HepG2 (cell line): ENCODE data around the gene MAML1. TPM values are rescaled to one million over a fixed set of nuclear protein-coding genes. Genes with fewer than 3 reads are reported as not detected.

Experiments used
- CHD2 ChIP-seq: IDR thresholded peaks from 2 replicates; pipeline ENCODE4 v1.6.1; 2011; ENCODE audit warnings: low read depth, low read length, improper control_type of control experiment
- FOXP1 ChIP-seq, 2 experiments: fragments of 450-650 bp in 1 of 2; IDR thresholded peaks; 2 replicates each; pipeline ENCODE4 v1.6.1; 2017 to 2018; ENCODE audit warnings: antibody characterized with exemption in 1 of 2
- MTF1 ChIP-seq: sonication (generic); formaldehyde crosslinking; IDR thresholded peaks from 2 replicates; pipeline ENCODE4 v1.5.0; 2020; ENCODE audit warnings: missing genetic modification reagents
- PRDM4 ChIP-seq: sonication (generic); formaldehyde crosslinking; IDR thresholded peaks from 2 replicates; pipeline ENCODE4 v1.9.0; 2021; ENCODE audit warnings: missing genetic modification reagents, borderline replicate concordance
- RXRB ChIP-seq: IDR thresholded peaks from 2 replicates; pipeline ENCODE4 v1.6.1; 2016; ENCODE audit warnings: borderline replicate concordance, missing genetic modification reagents, missing compliant biosample characterization
- SAP130 ChIP-seq: IDR thresholded peaks from 2 replicates; pipeline ENCODE4 v1.6.1; 2016; ENCODE audit warnings: low read depth
- ZC3H13 ChIP-seq: sonication (generic); formaldehyde crosslinking; IDR thresholded peaks from 2 replicates; pipeline ENCODE4 v1.8.1; 2023; ENCODE audit warnings: mild to moderate bottlenecking, missing genetic modification reagents, moderate library complexity
- ZFX ChIP-seq: sonication (generic); formaldehyde crosslinking; IDR thresholded peaks from 2 replicates; pipeline ENCODE4 v1.4.0; 2020; ENCODE audit warnings: mild to moderate bottlenecking, low read depth, missing genetic modification reagents, moderate library complexity
- ZNF549 ChIP-seq: sonication (generic); formaldehyde crosslinking; IDR thresholded peaks from 2 replicates; pipeline ENCODE4 v1.5.0; 2020; ENCODE audit warnings: missing genetic modification reagents
- ZNF776 ChIP-seq: sonication (generic); formaldehyde crosslinking; IDR thresholded peaks from 2 replicates; pipeline ENCODE4 v1.4.0; 2020; ENCODE audit warnings: mild to moderate bottlenecking, missing genetic modification reagents
- polyA plus RNA-seq, 8 experiments: library from polyadenylated mRNA; depleted of rRNA in 3 of 8; stranded (reverse) in 7 of 8; unstranded in 1 of 8; fragments of >200 nt; fragmentation: Illumina TruSeq in 4 of 8; extraction: Trizol in 4 of 8; gene quantifications; 2 replicates each; pipeline versions ENCODE4 v1.2.1 to v1.2.3, GENCODE V29; 2011 to 2016; ENCODE audit warnings: low read depth in 4 of 8, missing spikeins in 1 of 8, mixed read lengths in 1 of 8; ENCODE audit not compliant: insufficient read depth in 1 of 8
- total RNA-seq, 5 experiments: library from RNA; depleted of rRNA; stranded (reverse); fragments of >200 nt; fragmentation: Illumina TruSeq; extraction: Trizol; gene quantifications; 2 replicates each; pipeline ENCODE4 v1.2.3, GENCODE V29; 2016; ENCODE audit warnings: low read depth in 1 of 5
- TF ChIP-seq, protein P1 (sequence below): sonication (generic); formaldehyde crosslinking; IDR thresholded peaks from one replicate; pipeline ENCODE4 v1.5.1; 2020; ENCODE audit warnings: mild to moderate bottlenecking, missing genetic modification reagents; ENCODE audit errors: not compliant biosample characterization
- TF ChIP-seq, protein P2 (sequence below): sonication (generic); formaldehyde crosslinking; IDR thresholded peaks from 2 replicates; pipeline ENCODE4 v1.4.0; 2020; ENCODE audit warnings: missing genetic modification reagents
- TF ChIP-seq, protein P3 (sequence below): sonication (generic); formaldehyde crosslinking; IDR thresholded peaks from 2 replicates; pipeline ENCODE4 v1.9.0; 2022; ENCODE audit warnings: low read depth, missing genetic modification reagents

MAML1 gene
- total and polyA plus RNA-seq, 2 of the 13 experiments (the other 11 are each of a cell fraction or from before 2014, with no cell fraction given) = 10.0 to 10.8 TPM

- TF ChIP-seq, protein P1, sequence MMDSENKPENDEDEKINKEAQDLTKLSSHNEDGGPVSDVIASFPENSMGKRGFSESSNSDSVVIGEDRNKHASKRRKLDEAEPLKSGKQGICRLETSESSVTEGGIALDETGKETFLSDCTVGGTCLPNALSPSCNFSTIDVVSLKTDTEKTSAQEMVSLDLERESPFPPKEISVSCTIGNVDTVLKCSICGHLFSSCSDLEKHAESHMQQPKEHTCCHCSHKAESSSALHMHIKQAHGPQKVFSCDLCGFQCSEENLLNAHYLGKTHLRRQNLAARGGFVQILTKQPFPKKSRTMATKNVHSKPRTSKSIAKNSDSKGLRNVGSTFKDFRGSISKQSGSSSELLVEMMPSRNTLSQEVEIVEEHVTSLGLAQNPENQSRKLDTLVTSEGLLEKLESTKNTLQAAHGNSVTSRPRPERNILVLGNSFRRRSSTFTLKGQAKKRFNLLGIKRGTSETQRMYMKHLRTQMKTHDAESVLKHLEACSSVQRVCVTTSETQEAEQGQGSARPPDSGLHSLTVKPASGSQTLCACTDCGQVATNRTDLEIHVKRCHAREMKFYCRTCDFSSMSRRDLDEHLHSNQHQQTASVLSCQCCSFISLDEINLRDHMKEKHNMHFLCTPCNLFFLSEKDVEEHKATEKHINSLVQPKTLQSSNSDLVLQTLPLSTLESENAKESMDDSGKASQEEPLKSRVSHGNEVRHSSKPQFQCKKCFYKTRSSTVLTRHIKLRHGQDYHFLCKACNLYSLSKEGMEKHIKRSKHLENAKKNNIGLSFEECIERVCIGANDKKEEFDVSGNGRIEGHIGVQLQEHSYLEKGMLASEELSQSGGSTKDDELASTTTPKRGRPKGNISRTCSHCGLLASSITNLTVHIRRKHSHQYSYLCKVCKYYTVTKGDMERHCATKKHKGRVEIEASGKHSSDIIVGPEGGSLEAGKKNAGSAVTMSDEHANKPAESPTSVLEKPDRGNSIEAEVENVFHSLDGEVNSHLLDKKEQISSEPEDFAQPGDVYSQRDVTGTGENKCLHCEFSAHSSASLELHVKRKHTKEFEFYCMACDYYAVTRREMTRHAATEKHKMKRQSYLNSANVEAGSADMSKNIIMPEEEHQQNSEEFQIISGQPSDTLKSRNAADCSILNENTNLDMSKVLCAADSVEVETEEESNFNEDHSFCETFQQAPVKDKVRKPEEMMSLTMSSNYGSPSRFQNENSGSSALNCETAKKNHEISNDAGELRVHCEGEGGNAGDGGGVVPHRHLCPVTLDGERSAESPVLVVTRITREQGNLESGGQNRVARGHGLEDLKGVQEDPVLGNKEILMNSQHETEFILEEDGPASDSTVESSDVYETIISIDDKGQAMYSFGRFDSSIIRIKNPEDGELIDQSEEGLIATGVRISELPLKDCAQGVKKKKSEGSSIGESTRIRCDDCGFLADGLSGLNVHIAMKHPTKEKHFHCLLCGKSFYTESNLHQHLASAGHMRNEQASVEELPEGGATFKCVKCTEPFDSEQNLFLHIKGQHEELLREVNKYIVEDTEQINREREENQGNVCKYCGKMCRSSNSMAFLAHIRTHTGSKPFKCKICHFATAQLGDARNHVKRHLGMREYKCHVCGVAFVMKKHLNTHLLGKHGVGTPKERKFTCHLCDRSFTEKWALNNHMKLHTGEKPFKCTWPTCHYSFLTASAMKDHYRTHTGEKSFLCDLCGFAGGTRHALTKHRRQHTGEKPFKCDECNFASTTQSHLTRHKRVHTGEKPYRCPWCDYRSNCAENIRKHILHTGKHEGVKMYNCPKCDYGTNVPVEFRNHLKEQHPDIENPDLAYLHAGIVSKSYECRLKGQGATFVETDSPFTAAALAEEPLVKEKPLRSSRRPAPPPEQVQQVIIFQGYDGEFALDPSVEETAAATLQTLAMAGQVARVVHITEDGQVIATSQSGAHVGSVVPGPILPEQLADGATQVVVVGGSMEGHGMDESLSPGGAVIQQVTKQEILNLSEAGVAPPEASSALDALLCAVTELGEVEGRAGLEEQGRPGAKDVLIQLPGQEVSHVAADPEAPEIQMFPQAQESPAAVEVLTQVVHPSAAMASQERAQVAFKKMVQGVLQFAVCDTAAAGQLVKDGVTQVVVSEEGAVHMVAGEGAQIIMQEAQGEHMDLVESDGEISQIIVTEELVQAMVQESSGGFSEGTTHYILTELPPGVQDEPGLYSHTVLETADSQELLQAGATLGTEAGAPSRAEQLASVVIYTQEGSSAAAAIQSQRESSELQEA (CRISPR knock-in tag) = no peak
- TF ChIP-seq ZC3H13 (0 out of 2 replicates have a peak, but pooled peaks have one; percentile 49), FOXP1 (IDR thresholded peaks at IDR 0.05) (no peak), FOXP1 (CRISPR knock-in tag; IDR thresholded peaks at IDR 0.05) (peak; percentile 35; the same call in 1 of the 2 replicates), CHD2 (no peak), ZFX (CRISPR knock-in tag) (peak; percentile 32; the same call in 1 of the 2 replicates), RXRB (CRISPR knock-in tag) (peak; percentile 18; the same call in 1 of the 2 replicates), SAP130 (CRISPR knock-in tag) (peak; percentile 39), PRDM4 (CRISPR knock-in tag) (no peak), ZNF776 (CRISPR knock-in tag) (peak; percentile 52; the same call in 1 of the 2 replicates), ZNF549 (CRISPR knock-in tag) (no peak), MTF1 (CRISPR knock-in tag) (no peak)
- TF ChIP-seq, protein P2, sequence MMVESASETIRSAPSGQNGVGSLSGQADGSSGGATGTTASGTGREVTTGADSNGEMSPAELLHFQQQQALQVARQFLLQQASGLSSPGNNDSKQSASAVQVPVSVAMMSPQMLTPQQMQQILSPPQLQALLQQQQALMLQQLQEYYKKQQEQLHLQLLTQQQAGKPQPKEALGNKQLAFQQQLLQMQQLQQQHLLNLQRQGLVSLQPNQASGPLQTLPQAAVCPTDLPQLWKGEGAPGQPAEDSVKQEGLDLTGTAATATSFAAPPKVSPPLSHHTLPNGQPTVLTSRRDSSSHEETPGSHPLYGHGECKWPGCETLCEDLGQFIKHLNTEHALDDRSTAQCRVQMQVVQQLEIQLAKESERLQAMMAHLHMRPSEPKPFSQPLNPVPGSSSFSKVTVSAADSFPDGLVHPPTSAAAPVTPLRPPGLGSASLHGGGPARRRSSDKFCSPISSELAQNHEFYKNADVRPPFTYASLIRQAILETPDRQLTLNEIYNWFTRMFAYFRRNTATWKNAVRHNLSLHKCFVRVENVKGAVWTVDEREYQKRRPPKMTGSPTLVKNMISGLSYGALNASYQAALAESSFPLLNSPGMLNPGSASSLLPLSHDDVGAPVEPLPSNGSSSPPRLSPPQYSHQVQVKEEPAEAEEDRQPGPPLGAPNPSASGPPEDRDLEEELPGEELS = peak; percentile 45; the same call in 1 of the 2 replicates
- TF ChIP-seq, protein P3, sequence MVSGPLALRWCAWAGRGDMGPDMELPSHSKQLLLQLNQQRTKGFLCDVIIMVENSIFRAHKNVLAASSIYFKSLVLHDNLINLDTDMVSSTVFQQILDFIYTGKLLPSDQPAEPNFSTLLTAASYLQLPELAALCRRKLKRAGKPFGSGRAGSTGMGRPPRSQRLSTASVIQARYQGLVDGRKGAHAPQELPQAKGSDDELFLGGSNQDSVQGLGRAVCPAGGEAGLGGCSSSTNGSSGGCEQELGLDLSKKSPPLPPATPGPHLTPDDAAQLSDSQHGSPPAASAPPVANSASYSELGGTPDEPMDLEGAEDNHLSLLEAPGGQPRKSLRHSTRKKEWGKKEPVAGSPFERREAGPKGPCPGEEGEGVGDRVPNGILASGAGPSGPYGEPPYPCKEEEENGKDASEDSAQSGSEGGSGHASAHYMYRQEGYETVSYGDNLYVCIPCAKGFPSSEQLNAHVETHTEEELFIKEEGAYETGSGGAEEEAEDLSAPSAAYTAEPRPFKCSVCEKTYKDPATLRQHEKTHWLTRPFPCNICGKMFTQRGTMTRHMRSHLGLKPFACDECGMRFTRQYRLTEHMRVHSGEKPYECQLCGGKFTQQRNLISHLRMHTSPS = 0 out of 2 replicates have a peak, but pooled peaks have one; percentile 26
Observed at GRCh38 chr5:179803651-179804554, 71.3 kb downstream of the MAML1 start (continued).
